HG03521 (cell line): ENCODE results near the gene SENP3.

Experiments
- ATAC-seq: cut with Tn5 transposase; IDR thresholded peaks from one replicate; pipeline ENCODE4 v1.9.1; 2021; ENCODE audit warnings: mild to moderate bottlenecking, moderate library complexity; ENCODE audit not compliant: unreplicated experiment

The SENP3 gene

DNA sequence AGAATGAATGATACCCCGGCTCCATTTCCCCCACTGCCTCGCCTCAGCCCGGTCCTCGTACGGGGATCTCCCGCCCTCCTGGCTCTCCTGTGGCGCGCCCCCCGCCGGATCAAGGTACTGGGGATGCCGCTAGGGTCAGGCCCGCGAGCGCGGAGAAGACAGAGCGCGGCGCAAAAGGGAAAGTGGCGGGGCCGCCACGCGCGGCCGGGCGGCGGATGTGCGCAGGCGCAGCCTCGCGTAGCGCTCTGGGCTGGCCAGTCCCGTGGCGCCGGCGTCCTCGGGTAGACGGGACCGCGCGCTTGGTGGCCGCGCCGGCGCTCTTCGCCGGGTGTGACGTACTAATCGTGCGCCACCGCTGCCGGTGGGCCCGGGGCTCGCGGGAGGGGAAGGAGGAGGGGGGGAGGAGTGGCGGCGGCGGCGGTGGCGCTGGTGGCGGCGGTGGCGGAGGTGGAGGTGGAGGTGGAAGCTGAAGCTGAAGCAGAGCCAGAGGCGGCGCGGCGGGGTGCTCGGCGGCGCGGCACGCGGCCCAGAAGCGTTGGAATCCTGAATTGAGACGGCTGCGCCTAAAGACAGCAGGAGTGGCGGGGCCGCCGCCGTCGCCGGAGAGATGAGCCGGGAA, at the start of gene SENP3:
SENP3 (plus strand) TSS at position 331 of the 619 bp plus-strand sequence. CDS start 1,158 bp downstream, outside the sequence.
- peak; percentile 65 for ATAC-seq

DNA sequence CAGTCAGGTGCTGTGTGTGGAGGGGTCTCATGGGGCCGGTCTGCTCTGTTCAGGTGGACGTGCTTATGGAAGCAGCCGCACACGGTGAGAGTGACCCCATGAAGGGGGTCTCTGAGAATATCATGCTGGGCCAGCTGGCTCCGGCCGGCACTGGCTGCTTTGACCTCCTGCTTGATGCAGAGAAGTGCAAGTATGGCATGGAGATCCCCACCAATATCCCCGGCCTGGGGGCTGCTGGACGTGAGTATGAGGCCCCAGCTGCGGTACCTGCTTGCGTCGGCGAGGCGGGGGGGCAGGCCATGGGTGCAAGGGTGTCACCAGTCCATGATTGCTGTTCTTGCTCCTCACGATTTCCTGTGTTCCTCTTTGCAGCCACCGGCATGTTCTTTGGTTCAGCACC, 49.6 kb upstream of the SENP3 start:
- no peak for ATAC-seq

DNA sequence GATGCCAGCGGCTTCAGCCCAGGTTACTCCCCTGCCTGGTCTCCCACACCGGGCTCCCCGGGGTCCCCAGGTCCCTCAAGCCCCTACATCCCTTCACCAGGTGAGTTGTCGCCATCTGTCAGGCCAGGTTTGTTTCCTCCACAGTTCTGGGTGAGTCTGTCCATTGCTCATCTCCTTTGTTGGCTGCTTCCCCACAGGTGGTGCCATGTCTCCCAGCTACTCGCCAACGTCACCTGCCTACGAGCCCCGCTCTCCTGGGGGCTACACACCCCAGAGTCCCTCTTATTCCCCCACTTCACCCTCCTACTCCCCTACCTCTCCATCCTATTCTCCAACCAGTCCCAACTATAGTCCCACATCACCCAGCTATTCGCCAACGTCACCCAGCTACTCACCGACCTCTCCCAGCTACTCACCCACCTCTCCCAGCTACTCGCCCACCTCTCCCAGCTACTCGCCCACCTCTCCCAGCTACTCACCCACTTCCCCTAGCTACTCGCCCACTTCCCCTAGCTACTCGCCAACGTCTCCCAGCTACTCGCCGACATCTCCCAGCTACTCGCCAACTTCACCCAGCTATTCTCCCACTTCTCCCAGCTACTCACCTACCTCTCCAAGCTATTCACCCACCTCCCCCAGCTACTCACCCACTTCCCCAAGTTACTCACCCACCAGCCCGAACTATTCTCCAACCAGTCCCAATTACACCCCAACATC, 48.7 kb upstream of the SENP3 start:
- ATAC-seq, result no peak

DNA sequence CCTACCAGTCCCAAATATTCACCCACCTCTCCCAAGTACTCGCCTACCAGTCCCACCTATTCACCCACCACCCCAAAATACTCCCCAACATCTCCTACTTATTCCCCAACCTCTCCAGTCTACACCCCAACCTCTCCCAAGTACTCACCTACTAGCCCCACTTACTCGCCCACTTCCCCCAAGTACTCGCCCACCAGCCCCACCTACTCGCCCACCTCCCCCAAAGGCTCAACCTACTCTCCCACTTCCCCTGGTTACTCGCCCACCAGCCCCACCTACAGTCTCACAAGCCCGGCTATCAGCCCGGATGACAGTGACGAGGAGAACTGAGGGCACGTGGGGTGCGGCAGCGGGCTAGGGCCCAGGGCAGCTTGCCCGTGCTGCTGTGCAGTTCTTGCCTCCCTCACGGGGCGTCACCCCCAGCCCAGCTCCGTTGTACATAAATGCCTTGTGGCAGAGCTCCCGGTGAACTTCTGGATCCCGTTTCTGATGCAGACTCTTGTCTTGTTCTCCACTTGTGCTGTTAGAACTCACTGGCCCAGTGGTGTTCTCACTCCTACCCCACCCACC, 47.8 kb upstream of the SENP3 start:
- no peak for ATAC-seq

DNA sequence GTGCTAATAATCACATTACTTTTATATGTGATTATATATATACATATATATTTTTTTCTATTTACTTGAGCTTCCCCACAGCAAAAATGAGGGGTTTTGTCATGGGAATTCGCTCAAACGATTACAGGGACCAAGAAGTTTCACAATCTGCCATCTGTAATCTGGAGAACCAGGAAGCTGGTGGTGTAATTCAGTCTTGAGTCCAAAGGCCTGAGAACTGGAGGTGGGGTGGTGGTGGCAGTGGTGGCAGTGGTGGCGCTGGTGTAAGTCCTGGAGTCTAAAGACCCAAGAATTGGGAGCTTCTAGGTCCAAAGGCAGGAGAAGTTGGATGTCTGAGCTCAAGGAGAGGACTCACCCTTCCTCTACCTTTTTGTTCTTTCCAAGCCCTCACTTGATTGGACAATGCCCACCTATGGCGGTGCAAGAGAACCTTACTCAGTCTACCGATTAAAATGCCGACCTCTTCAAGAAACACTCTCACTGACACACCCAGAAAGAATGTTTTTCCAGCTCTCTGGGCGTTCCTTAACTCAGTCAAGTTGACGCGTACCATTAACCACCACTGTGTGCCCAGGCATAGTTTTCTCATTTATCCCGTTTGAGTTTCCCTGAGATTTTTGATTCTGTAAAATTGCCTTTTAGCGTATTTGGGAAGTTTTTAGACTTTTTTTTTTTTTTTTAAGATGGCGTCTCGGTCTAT, 45.7 kb upstream of the SENP3 start:
- ATAC-seq, result no peak

DNA sequence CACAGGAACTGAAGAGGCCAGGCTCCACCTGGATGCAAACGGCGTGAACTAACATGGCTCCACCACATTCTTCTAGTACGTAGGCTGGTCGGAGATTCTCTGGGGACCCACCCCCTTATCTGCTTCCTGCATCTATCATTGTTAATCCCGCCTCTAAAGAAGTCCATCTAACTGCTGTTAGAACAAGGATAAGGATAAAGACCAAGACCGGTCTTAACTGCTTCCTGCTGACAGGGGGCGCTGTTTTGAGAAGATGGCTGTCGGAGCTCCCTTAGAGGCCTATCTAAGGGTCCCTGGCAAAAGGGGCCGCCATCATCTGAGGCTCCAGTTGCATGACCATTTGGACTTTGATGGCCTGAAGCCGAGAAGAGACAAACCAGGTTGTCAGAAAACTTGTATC, 38.7 kb upstream of the SENP3 start:
- ATAC-seq, result no peak

DNA sequence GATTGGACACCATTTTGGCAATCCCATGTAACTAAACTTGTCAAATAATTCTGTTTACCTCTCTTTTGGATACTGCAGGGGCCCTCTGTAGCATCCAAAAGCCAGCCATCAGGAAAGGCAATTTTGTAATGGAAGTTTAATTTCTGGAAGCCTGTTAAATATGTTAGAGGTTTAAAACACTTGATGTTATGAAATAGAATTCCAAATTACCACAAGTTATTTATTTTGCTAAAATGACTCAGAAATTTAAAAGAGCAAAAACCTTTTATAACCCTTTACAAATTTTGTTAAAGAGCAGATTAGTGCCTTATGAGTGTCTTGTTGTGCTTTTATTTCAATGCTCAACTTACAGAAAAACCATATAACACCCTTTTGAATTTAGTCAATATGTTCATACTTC, 32.9 kb upstream of the SENP3 start:
- ATAC-seq, result no peak

DNA sequence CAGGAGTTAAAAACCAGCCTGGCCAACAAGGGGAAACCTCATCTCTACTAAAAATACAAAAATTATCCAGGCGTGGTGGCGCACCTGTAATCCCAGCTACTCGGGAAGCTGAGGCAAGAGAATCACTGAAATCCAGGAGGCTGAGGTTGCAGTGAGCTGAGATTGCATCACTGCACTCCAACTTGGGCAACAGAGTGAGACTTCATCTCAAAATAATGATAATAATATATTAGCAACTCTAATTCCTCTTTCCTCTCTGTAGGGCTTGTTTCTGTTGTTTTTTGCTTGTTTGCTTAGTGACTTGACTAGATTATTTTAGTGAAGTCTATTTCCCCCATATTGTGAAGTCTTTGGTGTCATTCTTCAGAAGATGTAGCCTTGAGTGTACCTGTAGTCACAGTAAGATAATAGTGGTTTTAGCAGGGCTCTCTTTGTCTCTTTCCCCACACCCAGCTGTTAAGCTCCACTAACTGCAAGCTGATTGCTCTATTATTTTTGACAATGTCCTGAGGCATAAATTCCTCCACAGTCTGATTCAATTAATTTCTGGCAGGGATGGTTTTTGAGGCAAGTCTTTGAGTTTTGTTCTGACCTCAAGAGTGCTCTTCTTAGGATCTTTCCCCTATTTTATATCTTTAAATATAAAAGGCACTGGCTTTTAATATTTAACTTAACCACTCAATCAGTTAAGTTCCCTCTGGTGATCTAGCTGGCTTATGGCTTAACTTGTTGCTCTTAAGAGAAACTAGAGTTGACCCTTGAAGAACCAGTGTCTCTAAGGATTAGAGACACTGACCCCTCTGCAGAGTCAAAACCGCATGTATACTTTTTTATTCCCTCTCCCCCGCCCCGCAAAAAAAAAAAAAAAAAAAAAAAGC, 31.5 kb upstream of the SENP3 start:
- ATAC-seq, result no peak

DNA sequence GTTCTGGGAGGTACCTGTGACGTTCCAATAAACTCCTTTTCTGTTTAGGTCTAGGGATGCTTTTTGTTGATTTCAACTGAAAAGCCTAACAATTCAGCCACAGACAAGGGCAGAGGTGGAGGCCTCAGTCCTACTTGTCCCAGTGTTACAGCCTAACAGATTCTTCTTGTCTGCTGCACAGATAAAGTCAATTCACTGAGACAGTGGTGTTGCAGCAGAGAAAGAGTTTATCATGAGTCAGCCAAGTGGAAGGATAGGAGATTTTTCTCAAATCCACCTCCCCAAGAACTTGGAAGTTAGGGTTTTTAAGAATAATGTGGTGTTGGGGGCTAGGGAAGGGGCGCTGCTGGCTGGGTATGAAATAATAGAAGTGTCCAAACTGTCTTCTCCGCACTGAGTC, 23.7 kb upstream of the SENP3 start:
- no peak for ATAC-seq

DNA sequence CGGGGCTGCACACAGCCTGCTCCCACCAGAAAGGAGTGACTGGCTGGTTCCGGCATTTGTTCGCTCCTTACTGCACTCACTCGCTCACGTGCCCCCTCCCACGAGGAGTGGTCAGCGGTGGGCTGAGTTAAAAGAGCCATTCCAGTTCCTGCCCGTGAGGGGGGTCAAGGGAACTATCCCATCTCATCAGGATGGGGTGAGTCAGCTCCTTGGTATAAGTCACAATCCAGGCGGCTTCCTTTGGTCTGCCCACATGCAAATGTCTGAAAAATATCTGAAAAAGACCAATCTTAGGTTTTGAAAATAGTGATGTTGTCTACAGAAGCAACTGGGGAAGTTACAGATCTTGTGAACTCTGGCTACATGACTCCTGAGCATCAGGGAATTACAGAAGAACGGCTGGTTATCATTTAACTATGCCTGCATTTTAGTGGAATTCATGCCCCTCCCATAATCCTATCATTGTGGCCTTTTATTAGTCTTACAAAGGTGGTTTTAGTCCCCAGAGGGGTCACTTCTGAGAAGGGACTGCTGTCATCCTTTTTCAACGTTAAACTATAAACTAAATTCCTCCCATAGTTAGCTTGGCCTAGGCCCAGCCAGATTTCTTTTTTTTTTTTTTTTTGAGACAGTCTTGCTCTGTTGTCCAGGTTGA, 22.7 kb upstream of the SENP3 start:
- no peak for ATAC-seq

DNA sequence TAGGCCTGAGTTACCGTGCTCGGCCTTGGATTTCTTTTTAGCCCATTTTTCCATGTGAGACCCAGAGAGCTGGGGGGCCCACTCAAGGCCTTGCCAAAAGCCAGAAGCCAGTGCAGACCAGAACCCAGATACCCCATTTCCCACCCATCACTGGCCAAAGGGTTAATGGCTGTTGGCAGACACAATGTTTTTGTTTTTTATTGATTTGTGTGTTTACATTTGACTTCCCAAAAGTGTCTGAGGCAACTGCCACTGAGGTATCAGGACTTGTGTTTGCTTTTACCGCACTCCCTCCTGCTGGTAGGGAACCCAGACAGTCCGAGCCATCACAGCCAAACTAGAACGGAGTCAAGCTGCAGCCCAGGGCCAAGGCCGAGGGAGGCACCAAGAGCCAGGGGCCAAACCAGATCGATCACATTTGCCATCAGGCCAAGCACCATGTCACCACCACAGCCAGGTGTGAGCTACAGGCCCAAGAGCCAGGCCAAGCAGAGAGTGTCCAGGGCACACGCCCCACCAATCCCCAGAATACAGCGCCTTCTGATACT, 20.6 kb upstream of the SENP3 start:
- ATAC-seq, result no peak

DNA sequence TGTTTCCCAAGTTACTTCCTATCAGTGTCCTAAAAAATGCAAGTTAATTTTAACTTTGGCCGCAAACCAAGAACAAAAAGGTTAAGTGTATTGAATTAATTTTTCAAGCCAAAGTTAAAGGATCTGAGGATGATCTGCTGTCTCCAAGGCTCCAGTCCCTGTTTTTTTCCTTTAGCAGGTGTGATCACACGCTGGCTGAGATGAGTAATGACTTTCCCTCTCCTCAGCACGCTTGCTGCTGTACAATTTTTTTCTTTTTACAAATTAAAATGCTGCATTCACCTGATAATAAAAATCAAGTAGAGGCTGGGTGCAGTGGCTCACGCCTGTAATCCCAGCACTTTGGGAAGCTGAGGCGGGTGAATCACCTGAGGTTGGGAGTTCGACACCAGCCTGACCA, 16.8 kb upstream of the SENP3 start:
- no peak for ATAC-seq

DNA sequence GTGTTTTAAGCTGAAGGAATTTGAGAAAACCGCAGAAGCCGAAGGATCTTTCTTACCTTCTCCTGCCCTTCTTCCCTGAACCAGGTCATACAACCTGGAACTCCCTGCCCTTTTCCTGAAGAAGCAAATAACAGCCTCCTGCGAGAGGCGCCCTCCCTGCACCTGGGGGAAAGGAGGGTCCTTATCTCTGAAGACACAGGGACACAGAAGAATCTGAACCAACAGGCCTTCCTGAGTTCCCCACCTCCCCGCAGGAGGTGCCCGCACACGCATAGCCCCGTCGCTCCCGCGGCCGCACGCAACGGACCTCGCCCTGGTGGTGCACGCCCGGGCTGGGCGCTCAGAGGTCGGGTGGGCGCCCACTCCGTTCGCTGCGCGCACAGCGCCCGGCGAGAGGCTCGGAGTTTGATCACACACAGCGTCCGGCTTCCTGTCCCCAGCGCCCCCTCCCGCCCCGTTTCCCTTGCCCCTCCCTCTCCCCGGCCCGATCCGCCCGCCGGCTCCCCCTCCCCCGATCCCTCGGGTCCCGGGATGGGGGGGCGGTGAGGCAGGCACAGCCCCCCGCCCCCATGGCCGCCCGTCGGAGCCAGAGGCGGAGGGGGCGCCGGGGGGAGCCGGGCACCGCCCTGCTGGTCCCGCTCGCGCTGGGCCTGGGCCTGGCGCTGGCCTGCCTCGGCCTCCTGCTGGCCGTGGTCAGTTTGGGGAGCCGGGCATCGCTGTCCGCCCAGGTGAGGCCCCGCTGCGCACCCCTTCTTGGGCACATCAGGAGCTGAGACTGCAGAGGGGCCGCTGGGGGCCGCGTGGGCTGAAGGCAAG, 12.9 kb upstream of the SENP3 start, which contains the start of gene TNFSF12:
TNFSF12 (plus strand) TSS at position 474 of the 816 bp plus-strand sequence; CDS start at position 570, 96 bp downstream.
- ATAC-seq, result no peak

DNA sequence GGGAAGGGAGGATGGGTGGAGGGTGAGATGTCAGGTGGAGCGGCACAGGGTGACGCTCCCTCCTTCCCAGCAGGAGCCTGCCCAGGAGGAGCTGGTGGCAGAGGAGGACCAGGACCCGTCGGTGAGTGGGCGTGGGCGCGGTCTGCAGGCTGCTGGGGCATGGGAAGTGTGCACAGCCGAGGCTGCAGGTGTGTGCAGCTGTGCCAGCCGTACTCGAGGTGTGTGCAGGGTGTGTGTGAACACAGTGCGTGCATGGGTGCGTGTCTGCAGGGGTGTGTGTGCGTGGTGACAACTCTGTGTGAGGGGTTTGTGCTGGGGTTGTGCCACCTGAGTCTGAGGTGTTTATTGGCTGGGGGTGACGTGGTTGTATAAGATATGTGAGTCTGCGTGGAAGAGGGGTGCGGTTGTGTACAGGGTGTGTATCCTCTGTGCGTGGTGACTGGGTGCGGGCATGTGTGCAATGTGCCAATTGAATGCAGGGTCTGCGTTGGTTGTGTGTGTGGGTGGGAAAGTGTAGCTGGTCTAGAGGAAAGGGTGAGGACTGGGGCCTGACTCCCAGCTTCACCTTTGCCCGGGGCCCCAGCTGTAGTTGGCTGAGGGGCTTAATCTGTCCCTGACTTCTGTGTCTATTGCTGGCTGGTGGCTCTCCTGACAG, 12.2 kb upstream of the SENP3 start:
- no peak for ATAC-seq

DNA sequence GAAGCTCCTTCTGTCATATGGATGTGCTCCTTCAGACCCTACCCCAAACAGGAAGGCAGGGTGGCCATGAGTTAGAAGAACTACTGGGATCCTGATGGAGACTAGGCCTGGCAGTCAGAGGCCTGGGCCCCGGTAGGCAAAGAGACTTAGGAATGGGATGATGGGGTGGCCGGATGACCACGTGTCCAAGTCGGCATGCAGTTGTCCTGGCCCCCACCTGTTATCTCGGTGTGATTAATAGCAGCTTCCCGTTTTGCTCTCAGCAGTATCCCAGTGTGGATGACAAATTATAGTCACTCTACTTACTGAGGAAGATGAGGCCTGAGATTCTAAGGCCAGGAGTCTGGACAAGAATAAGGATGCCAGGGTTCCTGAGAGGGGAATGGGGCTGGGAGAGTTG, 11.4 kb upstream of the SENP3 start:
- no peak for ATAC-seq

DNA sequence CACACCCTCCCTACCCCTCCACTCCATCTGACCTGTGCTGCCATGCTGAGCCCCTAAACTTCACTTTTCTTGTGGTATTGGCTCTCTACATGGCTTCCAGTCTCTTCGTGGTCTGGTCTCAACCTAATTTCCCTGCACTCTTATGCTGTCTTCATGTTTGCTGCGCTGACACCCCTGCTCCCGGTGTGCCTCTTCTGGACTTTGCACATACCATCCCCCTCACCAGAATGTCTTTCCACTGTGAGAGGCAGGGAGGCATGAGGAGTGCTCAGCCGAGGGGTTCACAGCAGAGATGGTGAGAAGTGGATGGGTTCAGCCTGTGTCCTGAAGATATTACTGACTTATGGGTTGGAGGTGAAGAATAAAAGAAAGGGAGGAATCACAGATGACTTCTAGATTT, 10.3 kb upstream of the SENP3 start:
- ATAC-seq, result no peak

DNA sequence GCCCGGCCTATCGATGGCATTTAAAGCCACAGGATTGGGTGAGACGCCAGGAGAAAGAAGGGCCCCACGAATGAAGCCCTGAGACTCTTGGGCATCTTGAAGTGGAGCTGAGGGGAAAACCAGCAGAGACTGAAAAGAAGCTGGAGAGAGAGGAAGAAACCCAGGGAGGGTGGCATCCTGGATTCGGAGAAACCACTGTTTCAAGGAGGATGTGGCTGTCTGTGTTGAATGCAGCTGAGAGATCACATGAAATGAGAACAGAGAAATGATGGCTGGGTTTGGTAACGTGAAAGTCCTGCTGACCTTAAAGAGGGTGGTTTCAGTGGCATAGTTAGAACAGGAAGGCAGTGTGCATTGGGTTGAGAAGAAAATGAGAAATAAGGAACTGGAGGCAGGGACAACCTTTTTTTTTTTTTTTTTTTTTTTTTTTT, 9.1 kb upstream of the SENP3 start:
- peak; percentile 69 for ATAC-seq

DNA sequence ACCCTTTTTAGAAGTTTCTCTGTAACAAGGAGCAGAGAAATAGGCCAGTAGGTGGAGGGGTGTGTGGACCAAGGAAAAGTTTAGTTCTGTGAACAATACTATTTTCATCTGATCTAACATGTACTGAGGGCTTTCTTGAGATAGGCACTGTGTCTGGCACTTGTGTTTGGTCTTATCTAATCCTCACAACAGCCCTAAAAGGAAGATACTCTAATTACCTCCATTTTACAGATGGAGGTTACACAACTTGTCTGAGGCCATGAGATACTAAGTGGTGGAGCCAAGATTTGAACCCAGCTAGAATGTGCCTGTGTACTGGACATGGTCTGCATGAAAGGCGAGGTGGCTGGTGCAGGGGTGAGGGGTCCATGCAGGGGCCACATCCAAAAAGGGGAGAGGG, 8.4 kb upstream of the SENP3 start:
- ATAC-seq, result no peak
